CD4-positive, alpha-beta memory T cell (primary cell): ENCODE data around the gene LTB4R2. TPM values are rescaled to one million over a fixed set of nuclear protein-coding genes. Genes with fewer than 3 reads are reported as not detected.

ENCODE experiments used
- CTCF ChIA-PET: fragments of 350-600 bp; sonication (Branson Sonifier 250); formaldehyde crosslinking; loops from one replicate; lab custom pipeline; 2021; ENCODE audit warnings: inconsistent platforms; ENCODE audit not compliant: partially characterized antibody; lab: Charles Lee
- POLR2A ChIA-PET: fragments of 350-600 bp; sonication (Branson Sonifier 250); formaldehyde crosslinking; loops from one replicate; lab custom pipeline; 2021; ENCODE audit not compliant: partially characterized antibody; lab: Charles Lee
- DNase-seq, 5 donors: peaks; one replicate each; pipeline versions ENCODE4 v3.0.0 to v3.0.0-alpha.2; 2020 to 2022; ENCODE audit warnings: mixed read lengths in 1 of 5
- H3K27ac ChIP-seq: one replicate; pipeline ENCODE4 v1.7.0; 2013; ENCODE audit warnings: low read depth, low read length
- H3K27me3 ChIP-seq: 2 replicates; pipeline ENCODE4 v1.7.0; 2013; ENCODE audit warnings: mild to moderate bottlenecking, low read length, moderate library complexity; ENCODE audit not compliant: insufficient read depth
- H3K36me3 ChIP-seq: 2 replicates; pipeline ENCODE4 v1.7.0; 2013; ENCODE audit warnings: mild to moderate bottlenecking, low read length, moderate library complexity; ENCODE audit not compliant: insufficient read depth
- H3K4me1 ChIP-seq: 2 replicates; pipeline ENCODE4 v1.7.0; 2013; ENCODE audit warnings: mild to moderate bottlenecking, low read length, moderate library complexity; ENCODE audit not compliant: insufficient read depth
- H3K4me3 ChIP-seq, 2 donors: one replicate each; pipeline ENCODE4 v1.7.0; 2013; ENCODE audit warnings: low read length in 2 of 2, mild to moderate bottlenecking in 1 of 2
- H3K9me3 ChIP-seq, 2 donors: one replicate each; pipeline ENCODE4 v1.7.0; 2013; ENCODE audit warnings: low read length in 2 of 2, control low read depth in 1 of 2; ENCODE audit not compliant: control insufficient read depth in 1 of 2
- H3K27ac Mint-ChIP-seq, 7 donors: one replicate each; pipeline ENCODE4 v1.8.0; 2020 to 2021; ENCODE audit warnings: mixed read lengths in 7 of 7, mild to moderate bottlenecking in 6 of 7, inconsistent platforms in 3 of 7, moderate library complexity in 3 of 7
- H3K27me3 Mint-ChIP-seq, 2 donors: one replicate each; pipeline ENCODE4 v1.8.0; 2020 to 2021; ENCODE audit warnings: mixed read lengths in 2 of 2
- H3K36me3 Mint-ChIP-seq, 2 donors: one replicate each; pipeline ENCODE4 v1.8.0; 2020 to 2021; ENCODE audit warnings: mixed read lengths in 2 of 2, inconsistent platforms in 1 of 2, mild to moderate bottlenecking in 1 of 2
- H3K4me1 Mint-ChIP-seq, 4 donors: one replicate each; pipeline ENCODE4 v1.8.0; 2020 to 2021; ENCODE audit warnings: mixed read lengths in 4 of 4, mild to moderate bottlenecking in 1 of 4
- H3K4me3 Mint-ChIP-seq, 8 donors: one replicate each; pipeline ENCODE4 v1.8.0; 2020 to 2021; ENCODE audit warnings: mixed read lengths in 8 of 8, mild to moderate bottlenecking in 7 of 8, moderate library complexity in 6 of 8, inconsistent platforms in 3 of 8
- H3K9me3 Mint-ChIP-seq, 8 donors: one replicate each; pipeline ENCODE4 v1.8.0; 2020 to 2021; ENCODE audit warnings: mixed read lengths in 8 of 8, mild to moderate bottlenecking in 5 of 8, inconsistent platforms in 3 of 8, moderate library complexity in 1 of 8
- intact Hi-C: fragments of 100-400 bp; cut with micrococcal nuclease; formaldehyde crosslinking; loops from one replicate; pipeline ENCODE4 v1.15.1; 2023
- polyA plus RNA-seq, 2 donors: library from polyadenylated mRNA; unstranded; fragments of 300-500 nt; fragmentation: Illumina TruSeq; gene quantifications; one replicate each; pipeline ENCODE4 v1.2.3, GENCODE V29; 2021
- total RNA-seq, 2 experiments: library from RNA; stranded (reverse); gene quantifications; one replicate each; pipeline ENCODE4 v1.2.3, GENCODE V29; 2021

LTB4R2 gene
- total and polyA plus RNA-seq, 4 experiments from 2014 or later = 2.3 to 18.8 (median 10.6) TPM

DNA sequence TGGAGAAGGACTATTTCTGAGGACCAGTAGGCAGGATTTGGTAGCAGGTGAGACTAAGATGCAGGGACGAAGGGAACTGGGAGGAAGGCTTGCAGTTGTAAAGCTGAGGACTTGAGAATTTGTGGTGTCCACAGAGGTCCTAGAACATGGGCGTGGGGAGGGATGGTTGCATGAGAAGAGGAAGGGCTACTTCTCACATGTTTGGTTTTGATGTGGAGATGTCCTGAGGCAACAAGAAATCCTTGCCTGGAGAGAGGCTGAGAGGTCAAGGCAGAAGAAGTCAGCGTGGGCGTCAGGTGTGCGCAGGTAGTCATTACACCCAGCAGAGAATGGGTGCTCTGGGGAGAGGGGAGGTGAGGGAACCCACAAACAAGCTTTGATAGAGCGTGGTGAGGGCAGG lies 32.9 kb upstream of the LTB4R2 start:
- Mint-ChIP-seq H3K9me3 (no peaks in the 10 kb centered on the region), H3K4me1 (peaks cover 37 to 67% (median 51%) of the 10 kb centered on the region in 4 donors), H3K27me3 (no peaks in the 10 kb centered on the region), H3K27ac (peak overlapping the region in 4 of 7 donors; percentile 20 to 84 (median 80)), H3K4me3 (peak overlapping the region in 1 of 8 donors; percentile 10), H3K36me3 (no peaks in the 10 kb centered on the region)
- H3K36me3 ChIP-seq = no peaks in the 10 kb centered on the region
- no peaks in the 10 kb centered on the region for H3K27me3 ChIP-seq
- DNase-seq = no peak
- no peak overlapping the region for H3K4me3 ChIP-seq
- peaks cover 43% of the 10 kb centered on the region for H3K4me1 ChIP-seq
- H3K27ac ChIP-seq = no peak overlapping the region
- H3K9me3 ChIP-seq = no peaks in the 10 kb centered on the region
- CTCF ChIA-PET = interaction anchor here (2.8 to 4.1 kb wide), 3 partner anchors 20 to 56 kb away, joined by 13 to 26 read pairs (median 19); partner anchors contain the start of gene TINF2
- POLR2A ChIA-PET = no interaction called here
- intact Hi-C loops = no loop called here

- Histone ChIP-seq H3K4me1 (peaks cover 36% of the 10 kb centered on the region), H3K27ac (no peak overlapping the region), H3K27me3 (no peaks in the 10 kb centered on the region), H3K36me3 (no peaks in the 10 kb centered on the region), H3K4me3 (no peak overlapping the region), H3K9me3 (no peaks in the 10 kb centered on the region)
- Mint-ChIP-seq H3K27ac (peak overlapping the region in 4 of 7 donors; percentile 81 to 91 (median 86)), H3K9me3 (no peaks in the 10 kb centered on the region), H3K36me3 (no peaks in the 10 kb centered on the region), H3K27me3 (no peaks in the 10 kb centered on the region), H3K4me1 (peaks cover 30 to 60% (median 45%) of the 10 kb centered on the region in 4 donors), H3K4me3 (no peak overlapping the region)
- POLR2A ChIA-PET = interaction anchor here (3.1 kb wide), 1 partner anchor 22 kb away, joined by 9 read pairs; the partner anchor contains the start of genes DHRS1 and NOP9
- DNase-seq = no peak
- intact Hi-C loops = no loop called here
- CTCF ChIA-PET = interaction anchor here (0.6 to 4.1 kb wide), 5 partner anchors 9 to 55 kb away, joined by 3 to 26 read pairs (median 19); partner anchors contain the start of genes CIDEB and TINF2
These were observed 32.2 kb upstream of the LTB4R2 start for GRCh38 chr14:24277606-24278321.

DNA sequence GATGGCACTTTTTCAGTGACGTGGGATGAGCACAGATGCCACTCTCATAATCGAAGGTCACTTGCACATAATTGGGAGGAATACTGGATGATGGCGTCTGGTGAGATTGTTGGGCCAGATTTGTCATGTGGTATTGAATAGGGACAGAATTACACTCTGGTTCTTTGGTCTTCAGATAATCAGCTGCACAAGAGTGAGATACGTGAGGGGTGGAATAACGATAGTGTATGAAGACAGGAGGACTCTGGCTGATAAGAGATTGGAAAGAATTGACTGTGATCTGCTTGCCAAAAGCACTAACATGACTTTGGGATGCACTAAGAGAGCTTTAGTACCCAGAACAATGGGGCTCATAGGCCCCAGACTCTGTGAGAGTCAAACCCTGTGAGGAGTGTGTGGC lies 31.5 kb upstream of the LTB4R2 start:
- H3K9me3 ChIP-seq = no peaks in the 10 kb centered on the region
- no peak overlapping the region for H3K4me3 ChIP-seq
- H3K4me1 ChIP-seq = peaks cover 34% of the 10 kb centered on the region
- H3K27ac ChIP-seq = no peak overlapping the region
- DNase-seq = no peak
- Mint-ChIP-seq H3K4me3 (peak overlapping the region in 3 of 8 donors; percentile 5 to 45 (median 7)), H3K36me3 (no peaks in the 10 kb centered on the region), H3K4me1 (peaks cover 28 to 55% (median 40%) of the 10 kb centered on the region in 4 donors), H3K27me3 (no peaks in the 10 kb centered on the region), H3K27ac (peak overlapping the region; percentile 71 to 95 (median 91)), H3K9me3 (no peaks in the 10 kb centered on the region)
- POLR2A ChIA-PET = interaction anchor here (1.7 to 3.1 kb wide), 3 partner anchors 21 to 90 kb away, joined by 5 to 17 read pairs (median 9); partner anchors contain the start of genes DHRS1, IPO4, NOP9 and TINF2
- no peaks in the 10 kb centered on the region for H3K36me3 ChIP-seq
- intact Hi-C loops = no loop called here
- no peaks in the 10 kb centered on the region for H3K27me3 ChIP-seq
- CTCF ChIA-PET = interaction anchor here (0.6 to 4.1 kb wide), 5 partner anchors 9 to 55 kb away, joined by 3 to 26 read pairs (median 19); partner anchors contain the start of genes CIDEB and TINF2

DNA sequence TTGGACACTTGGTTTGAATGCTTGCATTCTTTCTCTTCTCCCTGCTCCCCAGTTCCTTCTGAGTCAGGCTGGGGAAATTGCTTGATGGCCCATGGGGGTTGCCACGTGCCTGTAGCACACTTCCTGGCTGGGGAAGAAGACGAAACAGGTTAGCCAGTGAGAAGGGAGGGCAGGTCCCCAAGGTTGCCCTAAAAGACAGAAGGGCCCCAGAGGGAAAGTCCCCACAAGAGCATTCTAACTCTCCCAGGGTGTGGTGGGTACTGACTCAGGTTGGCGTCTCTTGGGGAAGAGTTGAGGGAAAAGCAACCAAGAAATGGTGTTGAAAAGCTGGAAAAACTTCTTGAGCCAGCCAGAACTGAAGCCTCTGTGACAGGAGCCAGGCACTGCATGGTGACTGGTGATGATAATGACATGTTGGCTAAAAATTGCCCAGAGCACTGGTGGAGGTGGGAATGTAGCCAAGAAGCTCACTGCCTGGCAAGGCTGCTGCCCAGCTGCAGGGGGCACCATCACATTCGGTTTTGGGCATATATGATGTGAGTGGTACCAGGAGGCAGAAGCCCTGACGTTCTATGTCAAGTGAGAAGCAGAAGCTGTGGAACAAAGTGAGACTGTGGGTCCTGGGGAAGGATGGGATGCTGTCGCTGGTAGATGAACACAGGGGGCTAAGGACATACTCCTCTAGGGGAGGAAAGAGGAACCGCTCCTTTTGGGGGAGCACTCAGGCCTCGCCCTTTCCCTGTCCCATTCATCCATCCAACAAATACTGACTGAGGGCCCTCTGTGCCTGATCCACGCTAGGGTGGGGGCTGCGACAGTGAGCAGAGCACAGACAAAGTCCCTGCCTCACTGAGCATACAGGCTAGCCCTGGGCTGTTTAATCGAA lies 30.4 kb upstream of the LTB4R2 start:
- no peaks in the 10 kb centered on the region for H3K9me3 Mint-ChIP-seq
- H3K36me3 Mint-ChIP-seq = no peaks in the 10 kb centered on the region
- Histone ChIP-seq H3K27me3 (no peaks in the 10 kb centered on the region), H3K36me3 (no peaks in the 10 kb centered on the region), H3K4me1 (peaks cover 23% of the 10 kb centered on the region), H3K9me3 (no peaks in the 10 kb centered on the region), H3K4me3 (no peak overlapping the region), H3K27ac (peak overlapping the region; percentile 37)
- DNase-seq = peak; percentile 46 to 85 (median 51)
- peak overlapping the region in 4 of 8 donors; percentile 43 to 67 (median 46) for H3K4me3 Mint-ChIP-seq
- CTCF ChIA-PET = interaction anchor here (0.9 to 4.1 kb wide), 11 partner anchors 8 to 156 kb away, joined by 3 to 26 read pairs (median 8); partner anchors contain the start of genes CIDEB, RABGGTA and TINF2
- no peaks in the 10 kb centered on the region for H3K27me3 Mint-ChIP-seq
- POLR2A ChIA-PET = interaction anchor here (0.8 to 3.1 kb wide), 10 partner anchors 9 to 91 kb away, joined by 3 to 17 read pairs (median 5); partner anchors contain the start of genes DHRS1, IPO4, NOP9 and RABGGTA
- peaks cover 21 to 44% (median 30%) of the 10 kb centered on the region in 4 donors for H3K4me1 Mint-ChIP-seq
- intact Hi-C loops = no loop called here
- peak overlapping the region; percentile 75 to 95 (median 91) for H3K27ac Mint-ChIP-seq

GRCh38 chr14:24280797-24281460 lies 29.0 kb upstream of the LTB4R2 start:
- Mint-ChIP-seq H3K4me1 (peaks cover 21 to 44% (median 29%) of the 10 kb centered on the region in 4 donors), H3K27ac (peak overlapping the region in 6 of 7 donors; percentile 38 to 95 (median 74)), H3K36me3 (no peaks in the 10 kb centered on the region), H3K27me3 (no peaks in the 10 kb centered on the region), H3K4me3 (no peak overlapping the region), H3K9me3 (no peaks in the 10 kb centered on the region)
- H3K9me3 ChIP-seq = no peaks in the 10 kb centered on the region
- no peak overlapping the region for H3K4me3 ChIP-seq
- intact Hi-C loops = no loop called here
- no peak for DNase-seq
- H3K27me3 ChIP-seq = no peaks in the 10 kb centered on the region
- H3K27ac ChIP-seq = no peak overlapping the region
- ChIA-PET POLR2A (interaction anchor here (1.1 to 1.9 kb wide), 3 partner anchors 10 to 34 kb away, joined by 3 to 10 read pairs (median 6); partner anchors contain the start of genes NOP9 and RABGGTA), CTCF (interaction anchor here (0.9 to 4.1 kb wide), 9 partner anchors 10 to 155 kb away, joined by 3 to 26 read pairs (median 8); partner anchors contain the start of genes CIDEB, DHRS1, NOP9 and RABGGTA)
- no peaks in the 10 kb centered on the region for H3K36me3 ChIP-seq
- H3K4me1 ChIP-seq = peaks cover 22% of the 10 kb centered on the region

DNA sequence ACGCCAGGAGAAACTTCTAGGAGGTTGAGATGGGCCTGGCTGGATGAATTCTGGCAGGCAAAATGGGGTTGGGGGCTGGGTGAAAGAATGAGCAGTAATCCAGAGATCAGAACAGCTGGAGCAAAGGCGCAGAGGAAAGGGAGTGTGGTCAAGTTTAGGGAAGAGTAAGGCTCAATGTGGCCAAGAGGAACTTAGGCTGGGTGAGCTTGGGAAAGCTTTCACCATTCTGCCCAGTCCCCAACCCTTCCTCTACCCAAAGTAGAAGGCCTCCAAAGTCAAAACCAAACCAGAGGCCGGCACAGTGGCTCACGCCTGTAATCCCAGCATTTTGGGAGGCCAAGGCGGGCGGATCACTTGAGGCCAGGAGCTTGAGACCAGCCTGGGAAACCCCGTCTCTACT lies 28.3 kb upstream of the LTB4R2 start:
- H3K4me3 Mint-ChIP-seq = no peak overlapping the region
- DNase-seq = no peak
- H3K27me3 ChIP-seq = no peaks in the 10 kb centered on the region
- H3K36me3 ChIP-seq = no peaks in the 10 kb centered on the region
- no peaks in the 10 kb centered on the region for H3K9me3 ChIP-seq
- ChIA-PET POLR2A (interaction anchor here (1.1 kb wide), 1 partner anchor 18 kb away, joined by 3 read pairs; the partner anchor contains the start of gene NOP9), CTCF (interaction anchor here (1.1 to 3.1 kb wide), 5 partner anchors 10 to 52 kb away, joined by 3 to 17 read pairs (median 4); partner anchors contain the start of genes RABGGTA and TINF2)
- intact Hi-C loops = no loop called here
- H3K4me1 ChIP-seq = peaks cover 22% of the 10 kb centered on the region
- no peaks in the 10 kb centered on the region for H3K36me3 Mint-ChIP-seq
- no peak overlapping the region for H3K27ac ChIP-seq
- H3K27ac Mint-ChIP-seq = peak overlapping the region in 5 of 7 donors; percentile 19 to 86 (median 55)
- no peaks in the 10 kb centered on the region for H3K27me3 Mint-ChIP-seq
- no peak overlapping the region for H3K4me3 ChIP-seq
- peaks cover 21 to 43% (median 28%) of the 10 kb centered on the region in 4 donors for H3K4me1 Mint-ChIP-seq
- no peaks in the 10 kb centered on the region for H3K9me3 Mint-ChIP-seq
